Measurements from ENCODE around the gene HIBADH. TPM values are rescaled to one million over a fixed set of nuclear protein-coding genes. Genes with fewer than 3 reads are reported as not detected.

The HIBADH gene
- total RNA-seq, 4 donors from 2014 or later, result 49.3 to 70.9 (median 58.9) TPM

DNA sequence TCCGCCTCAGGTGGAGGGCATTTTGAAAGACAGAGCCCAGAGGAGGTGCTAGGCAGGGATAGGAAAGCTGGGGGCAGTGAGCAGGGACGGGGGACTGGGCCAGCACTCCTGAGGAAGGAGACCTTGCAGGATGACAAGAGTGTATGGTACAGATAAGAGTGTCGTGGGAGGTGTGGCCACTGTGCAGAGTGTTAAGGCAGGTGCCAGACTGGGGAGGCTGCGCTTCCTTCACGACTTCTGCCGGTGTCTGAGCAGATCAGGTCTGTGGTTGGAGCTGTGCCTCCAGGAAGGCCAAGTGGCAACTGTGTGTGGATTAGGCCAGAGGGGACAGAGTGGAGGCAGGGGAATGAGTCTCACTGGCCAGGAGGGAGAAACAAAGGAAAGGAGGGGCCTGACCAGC lies 161.7 kb downstream of the HIBADH start:
- Histone ChIP-seq H3K4me3 (no peak overlapping the region), H3K9me3 (no peaks in the 10 kb centered on the region), H3K36me3 (no peaks in the 10 kb centered on the region), H3K4me1 (no peaks in the 10 kb centered on the region), H3K27ac (no peak overlapping the region), H3K27me3 (no peaks in the 10 kb centered on the region)
- TF ChIP-seq EP300 (IDR thresholded peaks at IDR 0.05), result no peak
- TF ChIP-seq POLR2AphosphoS5 (IDR thresholded peaks at IDR 0.05), result no peak
- TF ChIP-seq POLR2A (IDR thresholded peaks at IDR 0.05), result no peak
- TF ChIP-seq, protein P1, sequence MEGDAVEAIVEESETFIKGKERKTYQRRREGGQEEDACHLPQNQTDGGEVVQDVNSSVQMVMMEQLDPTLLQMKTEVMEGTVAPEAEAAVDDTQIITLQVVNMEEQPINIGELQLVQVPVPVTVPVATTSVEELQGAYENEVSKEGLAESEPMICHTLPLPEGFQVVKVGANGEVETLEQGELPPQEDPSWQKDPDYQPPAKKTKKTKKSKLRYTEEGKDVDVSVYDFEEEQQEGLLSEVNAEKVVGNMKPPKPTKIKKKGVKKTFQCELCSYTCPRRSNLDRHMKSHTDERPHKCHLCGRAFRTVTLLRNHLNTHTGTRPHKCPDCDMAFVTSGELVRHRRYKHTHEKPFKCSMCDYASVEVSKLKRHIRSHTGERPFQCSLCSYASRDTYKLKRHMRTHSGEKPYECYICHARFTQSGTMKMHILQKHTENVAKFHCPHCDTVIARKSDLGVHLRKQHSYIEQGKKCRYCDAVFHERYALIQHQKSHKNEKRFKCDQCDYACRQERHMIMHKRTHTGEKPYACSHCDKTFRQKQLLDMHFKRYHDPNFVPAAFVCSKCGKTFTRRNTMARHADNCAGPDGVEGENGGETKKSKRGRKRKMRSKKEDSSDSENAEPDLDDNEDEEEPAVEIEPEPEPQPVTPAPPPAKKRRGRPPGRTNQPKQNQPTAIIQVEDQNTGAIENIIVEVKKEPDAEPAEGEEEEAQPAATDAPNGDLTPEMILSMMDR (IDR thresholded peaks at IDR 0.05), result no peak
- ATAC-seq, result no peak
- WGBS, 2 donors (ENCODE audit: low coverage in 1 of 2), result 73 to 76% methylated on average over 3 to 6 of the region's 6 CpGs

- ATAC-seq, result no peak
- Histone ChIP-seq H3K4me1 (no peaks in the 10 kb centered on the region), H3K9me3 (peaks cover 0 to 28% (median 0%) of the 10 kb centered on the region in 3 donors), H3K4me3 (no peak overlapping the region), H3K27me3 (peaks cover 10% of the 10 kb centered on the region), H3K36me3 (no peaks in the 10 kb centered on the region), H3K27ac (no peak overlapping the region)
- 100% methylated on average over 2 of the region's 11 CpGs; no CpG with 5 or more reads in 1 of the 2 donors for WGBS, 2 donors (ENCODE audit: low coverage in 1 of 2)
- no peak for TF ChIP-seq EP300 (IDR thresholded peaks at IDR 0.05)
Observed at GRCh38 chr7:27492224-27492623, 170.5 kb downstream of the HIBADH start.

DNA sequence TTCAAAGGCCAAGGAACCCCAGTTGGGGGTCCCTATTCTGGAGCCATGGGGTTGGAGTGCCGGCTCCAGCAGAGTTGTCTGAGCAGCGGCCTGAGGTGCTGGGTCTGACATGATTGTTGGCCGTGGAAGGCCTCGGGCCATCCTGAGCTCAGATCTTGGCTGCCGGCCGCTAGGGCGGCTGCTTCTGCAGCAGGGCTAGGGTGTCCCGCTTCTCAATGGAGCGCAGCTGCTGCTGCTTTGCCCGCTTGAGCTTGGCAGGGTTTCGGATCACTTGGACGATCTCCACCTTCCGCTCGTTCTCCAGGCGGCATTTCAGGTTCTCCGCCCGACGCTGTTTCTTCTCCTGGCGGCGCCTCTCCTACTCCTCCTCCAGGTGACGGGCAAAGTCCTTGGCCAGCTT lies 171.1 kb downstream of the HIBADH start:
- TF ChIP-seq, protein P1 (IDR thresholded peaks at IDR 0.05), result no peak
- TF ChIP-seq EP300 (IDR thresholded peaks at IDR 0.05) (no peak), POLR2A (IDR thresholded peaks at IDR 0.05) (no peak), POLR2AphosphoS5 (IDR thresholded peaks at IDR 0.05) (no peak)
- H3K4me1 ChIP-seq, result no peaks in the 10 kb centered on the region
- peaks cover 0 to 28% (median 0%) of the 10 kb centered on the region in 3 donors for H3K9me3 ChIP-seq
- ATAC-seq, result no peak
- no peak overlapping the region for H3K4me3 ChIP-seq
- peaks cover 14% of the 10 kb centered on the region for H3K27me3 ChIP-seq
- no peak overlapping the region for H3K27ac ChIP-seq
- WGBS, 2 donors (ENCODE audit: low coverage in 1 of 2), result 97% methylated on average over 6 to 13 of the region's 21 CpGs
- H3K36me3 ChIP-seq, result no peaks in the 10 kb centered on the region

DNA sequence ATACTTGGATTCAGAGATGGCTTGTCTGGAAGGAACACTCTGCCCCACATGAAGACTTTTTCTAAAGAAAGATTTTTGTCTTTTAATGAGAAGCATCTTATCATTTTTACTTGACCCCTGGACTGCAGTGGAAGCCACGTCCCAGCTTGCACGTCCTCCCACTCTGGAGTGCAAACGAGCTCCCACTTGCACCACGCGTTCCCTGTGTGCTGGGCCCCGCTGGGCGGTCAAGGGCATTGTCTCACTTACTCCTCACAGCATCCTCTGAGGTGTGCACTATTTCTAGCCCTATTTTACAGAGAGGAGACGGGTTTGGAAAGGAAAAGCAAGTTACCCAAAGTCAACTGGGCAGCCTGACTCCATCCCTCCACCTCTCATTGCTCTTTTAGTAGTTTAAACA lies 175.2 kb downstream of the HIBADH start:
- no peak for ATAC-seq
- H3K9me3 ChIP-seq, result peaks cover 0 to 23% (median 0%) of the 10 kb centered on the region in 3 donors
- WGBS, 2 donors (ENCODE audit: low coverage in 1 of 2), result 67 to 73% methylated on average over 2 to 5 of the region's 8 CpGs
- no peaks in the 10 kb centered on the region for H3K4me1 ChIP-seq
- TF ChIP-seq, protein P1 (IDR thresholded peaks at IDR 0.05), result no peak
- TF ChIP-seq POLR2AphosphoS5 (IDR thresholded peaks at IDR 0.05) (no peak), EP300 (IDR thresholded peaks at IDR 0.05) (no peak), POLR2A (IDR thresholded peaks at IDR 0.05) (no peak)
- H3K27ac ChIP-seq, result no peak overlapping the region
- peaks cover 16% of the 10 kb centered on the region for H3K27me3 ChIP-seq
- H3K4me3 ChIP-seq, result no peak overlapping the region
- H3K36me3 ChIP-seq, result no peaks in the 10 kb centered on the region

DNA sequence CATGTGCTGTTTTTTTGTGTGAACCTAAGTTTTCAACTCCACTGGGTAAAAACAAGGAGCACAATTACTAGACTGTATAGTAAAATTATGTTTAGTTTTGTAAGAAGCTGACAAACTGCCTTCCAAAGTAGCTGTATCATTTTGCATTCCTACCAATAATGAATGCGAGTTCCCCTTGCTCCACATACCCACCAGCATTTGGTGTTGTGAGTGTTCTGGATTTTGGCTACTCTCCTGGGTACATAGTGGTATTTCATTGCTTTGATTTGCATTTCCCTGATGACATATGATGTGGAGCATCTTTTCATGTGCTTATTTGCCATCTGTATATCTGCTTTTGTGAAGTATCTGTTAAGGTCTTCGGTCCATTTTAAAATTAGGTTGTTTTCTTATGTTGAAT lies 178.2 kb downstream of the HIBADH start:
- Histone ChIP-seq H3K27me3 (peaks cover 7% of the 10 kb centered on the region), H3K9me3 (no peaks in the 10 kb centered on the region), H3K4me3 (no peak overlapping the region), H3K27ac (no peak overlapping the region), H3K36me3 (no peaks in the 10 kb centered on the region), H3K4me1 (no peaks in the 10 kb centered on the region)
- TF ChIP-seq POLR2AphosphoS5 (IDR thresholded peaks at IDR 0.05) (no peak), POLR2A (IDR thresholded peaks at IDR 0.05) (no peak)
- TF ChIP-seq, protein P1 (IDR thresholded peaks at IDR 0.05), result no peak
- ATAC-seq, result no peak
- WGBS, 2 donors (ENCODE audit: low coverage in 1 of 2), result 83 to 93% methylated on average over 2 of the region's 2 CpGs
